ENCODE results near the gene MS4A7.

The MS4A7 gene

DNA sequence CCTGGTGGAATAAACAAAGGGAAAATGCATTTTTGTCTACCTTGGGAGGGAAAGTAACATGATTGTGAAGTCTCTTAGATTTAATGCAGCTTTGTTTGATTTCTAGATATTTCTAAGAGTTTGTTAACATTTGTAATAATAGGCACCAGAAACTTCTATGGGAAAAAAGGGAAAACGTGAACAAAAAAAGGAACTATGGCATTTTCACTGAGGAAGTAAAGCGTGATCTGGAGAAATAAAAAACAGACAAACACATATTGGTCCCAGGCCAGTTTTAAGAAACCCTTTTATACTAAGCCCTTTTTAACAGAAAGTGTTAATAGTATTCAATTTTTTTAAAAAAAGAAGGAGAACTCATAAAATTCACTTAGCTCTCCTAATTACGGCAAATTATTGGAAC lies 6.9 kb upstream of the MS4A7 start:
- no peak for DNase-seq (ENCODE audit: low spot score)

DNA sequence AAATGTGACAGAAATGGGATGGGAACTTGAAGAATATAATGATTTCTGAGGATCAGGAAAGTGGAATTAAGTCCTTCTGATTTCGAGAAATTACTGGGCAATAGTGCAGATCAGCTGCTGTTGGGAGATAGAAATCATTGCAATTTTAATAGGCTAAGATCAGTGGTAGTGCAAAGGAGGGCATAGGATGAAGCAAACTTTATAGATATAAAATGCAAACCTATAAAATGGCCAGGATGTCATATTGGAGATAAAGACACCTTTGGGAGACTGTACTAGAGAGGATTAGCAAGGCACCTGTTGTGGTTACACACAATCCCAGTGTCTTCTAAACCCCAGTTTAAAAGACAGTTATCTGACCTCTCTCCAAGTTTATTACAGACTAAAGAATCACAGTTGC lies 6.5 kb upstream of the MS4A7 start:
- no peak for DNase-seq (ENCODE audit: low spot score)

GRCh38 chr11:60372767-60373166 lies 5.6 kb upstream of the MS4A7 start:
- no peak for DNase-seq (ENCODE audit: low spot score)

DNA sequence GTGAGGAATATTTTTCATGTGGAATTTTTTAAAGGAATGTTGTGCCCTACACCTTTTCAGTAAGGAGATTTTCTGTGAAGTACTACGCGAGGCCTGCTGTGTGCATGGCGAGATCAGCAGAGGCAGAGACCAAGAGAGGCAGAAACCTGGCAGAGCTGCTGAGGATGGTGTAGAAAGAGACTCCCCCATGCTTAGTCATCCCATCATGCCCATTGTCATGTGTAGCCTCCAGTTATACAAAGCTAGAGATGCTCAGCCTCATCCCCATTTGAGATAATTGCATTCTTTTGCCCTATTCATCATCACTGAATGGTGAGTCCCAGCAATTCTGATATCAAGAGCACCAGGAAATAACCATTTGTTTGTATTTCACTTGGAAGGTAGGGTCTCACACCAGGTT lies 3.0 kb upstream of the MS4A7 start:
- no peak for DNase-seq (ENCODE audit: low spot score)

DNA sequence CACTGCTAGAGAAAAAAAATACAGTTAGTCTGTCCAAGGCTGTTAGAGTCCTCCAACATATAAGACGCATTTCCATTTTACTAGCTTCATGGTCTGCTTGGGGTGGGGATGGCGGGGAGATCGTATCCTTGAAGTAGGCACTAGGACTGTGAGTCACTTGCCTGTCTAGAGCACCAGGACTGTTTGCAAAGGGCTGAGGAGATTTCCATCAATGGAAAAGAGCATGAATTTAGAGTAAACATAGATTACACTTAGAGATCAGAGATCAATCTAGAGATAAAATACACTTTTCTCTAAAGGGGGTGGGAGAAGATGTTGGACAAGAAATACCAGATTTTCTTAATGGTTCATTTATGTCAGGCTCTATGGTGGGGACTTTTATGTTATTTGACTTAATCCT lies 1.7 kb upstream of the MS4A7 start:
- no peak for DNase-seq (ENCODE audit: low spot score)

- DNase-seq (ENCODE audit: low spot score), result no peak
Measured at GRCh38 chr11:60377401-60378136, 763 bp upstream of the MS4A7 start.

DNA sequence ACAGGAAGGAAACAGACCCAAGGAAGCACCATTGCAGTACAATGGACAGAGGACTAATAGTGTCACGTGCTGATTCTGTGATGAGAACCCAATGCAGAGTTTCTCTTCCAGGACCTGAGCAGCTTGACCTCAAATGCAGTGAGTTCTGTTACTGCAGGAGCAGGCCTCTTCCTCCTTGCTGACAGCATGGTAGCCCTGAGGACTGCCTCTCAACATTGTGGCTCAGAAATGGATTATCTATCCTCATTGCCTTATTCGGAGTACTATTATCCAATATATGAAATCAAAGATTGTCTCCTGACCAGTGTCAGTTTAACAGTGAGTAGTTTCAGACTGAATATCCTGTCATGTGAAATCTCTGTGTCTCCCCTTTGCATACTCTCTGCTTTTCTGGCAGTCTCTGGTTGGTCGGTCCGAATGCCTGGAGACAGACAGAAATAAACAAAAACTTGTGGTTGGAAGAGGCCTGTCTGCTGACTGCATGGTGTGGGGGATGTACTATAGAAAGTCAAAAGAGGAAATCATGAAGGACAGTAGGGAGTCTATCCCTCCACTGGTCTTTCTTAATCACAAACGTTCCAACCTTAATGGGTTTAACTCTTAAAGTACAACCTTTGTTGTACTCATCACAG lies 11.1 kb downstream of the MS4A7 start:
- no peak for DNase-seq (ENCODE audit: low spot score)

DNA sequence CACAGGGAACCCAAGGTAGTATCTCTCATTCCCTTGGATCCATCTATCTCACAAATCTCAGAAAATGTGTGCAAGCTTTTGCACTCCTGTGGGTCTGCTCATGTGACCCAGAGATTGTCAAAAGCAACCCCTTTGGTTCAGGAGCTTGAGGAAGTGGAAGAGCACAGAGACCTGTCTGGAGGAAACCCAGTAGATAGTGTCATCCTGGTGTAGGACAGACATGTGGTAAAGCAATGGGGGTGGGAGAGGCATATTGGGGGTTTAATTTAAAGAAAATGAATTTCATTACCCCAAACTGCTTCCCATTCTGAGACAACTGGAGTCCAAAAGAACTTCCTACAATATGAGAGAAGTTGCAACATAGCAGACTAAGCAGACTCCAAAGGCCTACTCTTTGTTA lies 12.1 kb downstream of the MS4A7 start:
- no peak for DNase-seq (ENCODE audit: low spot score)

- DNase-seq (ENCODE audit: low spot score), result no peak
Measured at GRCh38 chr11:60392361-60392760, 14.0 kb downstream of the MS4A7 start.

DNA sequence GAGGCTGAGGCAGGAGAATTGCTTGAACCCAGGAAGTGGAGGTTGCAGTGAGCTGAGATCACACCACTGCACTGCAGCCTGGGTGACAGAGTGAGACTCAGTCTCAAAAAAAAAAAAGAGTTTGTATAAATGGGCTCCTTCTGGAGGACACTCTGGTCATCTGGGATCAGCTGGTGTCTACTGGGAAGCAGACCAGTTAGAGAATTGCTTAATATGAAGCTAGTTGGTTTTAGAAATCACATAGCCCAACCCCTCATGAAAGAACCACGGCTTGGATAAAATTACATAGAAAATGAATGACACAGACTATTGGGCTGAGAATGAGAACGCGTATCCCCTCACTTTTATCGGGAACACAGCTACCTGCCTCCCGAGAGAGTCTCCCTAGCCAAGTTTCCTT lies 14.7 kb downstream of the MS4A7 start:
- no peak for DNase-seq (ENCODE audit: low spot score)

GRCh38 chr11:60394666-60395380 lies 16.5 kb downstream of the MS4A7 start:
- no peak for DNase-seq (ENCODE audit: low spot score)

GRCh38 chr11:60396382-60396781 lies 18.1 kb downstream of the MS4A7 start, which contains the start of gene MS4A14:
Gene MS4A14, plus strand, starts transcription at chr11:60396459. Its CDS starts 120 bp downstream, at chr11:60396579.
- DNase-seq (ENCODE audit: low spot score), result no peak

DNA sequence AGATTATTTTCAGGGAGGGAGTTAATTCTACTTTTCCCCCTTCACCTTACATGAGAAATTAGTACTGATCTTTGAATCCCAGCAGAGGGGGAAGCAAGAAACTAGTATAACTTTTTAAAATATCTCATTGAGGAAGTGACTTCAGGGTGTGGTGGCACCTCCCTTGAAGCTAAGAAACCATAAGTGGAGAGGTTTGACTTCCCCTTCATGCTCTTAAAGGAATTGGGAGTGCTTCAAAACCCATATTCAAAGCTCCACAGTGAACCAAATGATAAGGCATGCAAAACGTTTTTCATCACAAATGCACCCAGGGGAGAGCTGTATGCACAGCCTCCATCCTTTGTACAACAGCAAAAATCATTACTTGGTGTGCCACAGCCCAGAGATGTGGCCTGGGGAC lies 18.5 kb downstream of the MS4A7 start:
- DNase-seq (ENCODE audit: low spot score), result no peak

DNA sequence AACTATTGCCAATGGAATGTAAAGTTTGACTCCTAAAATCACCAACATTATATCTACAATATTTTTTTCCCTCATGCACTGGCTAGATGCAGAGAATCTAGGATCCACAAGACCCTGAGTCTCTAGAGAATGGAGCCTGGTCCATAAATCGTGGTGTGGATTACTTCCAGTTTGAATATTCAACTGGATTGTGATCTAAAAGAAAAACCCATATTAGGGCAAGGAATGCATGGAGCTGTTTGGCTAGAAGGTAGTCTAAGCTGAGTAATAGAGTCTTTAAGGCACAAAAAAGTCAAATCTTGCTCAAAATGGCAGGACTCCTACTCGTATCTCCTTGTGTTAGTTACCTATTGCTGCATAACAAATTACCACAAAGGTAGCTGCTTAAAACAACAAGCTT lies 41.7 kb downstream of the MS4A7 start:
- no peak for DNase-seq (ENCODE audit: low spot score)

DNA sequence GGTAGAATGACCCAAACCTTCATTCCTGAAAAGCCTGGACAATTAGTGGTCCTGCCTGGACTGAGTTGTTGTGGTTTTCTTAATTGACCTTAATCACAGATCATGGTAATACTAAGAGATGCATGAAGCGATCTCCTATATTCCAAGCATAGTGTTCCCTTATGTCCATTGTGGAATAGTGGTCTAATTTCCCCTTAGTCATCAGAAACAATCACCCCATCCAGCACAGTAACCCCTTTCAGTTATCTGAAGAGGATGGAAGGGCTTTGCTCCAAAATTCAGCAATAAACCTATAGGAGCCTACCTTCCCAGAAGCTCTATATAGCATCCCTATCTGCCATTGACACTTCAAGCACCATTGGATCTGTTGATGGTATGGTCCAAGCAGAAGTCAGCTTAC lies 44.3 kb downstream of the MS4A7 start:
- no peak for DNase-seq (ENCODE audit: low spot score)

GRCh38 chr11:60428517-60428916 lies 50.2 kb downstream of the MS4A7 start:
- DNase-seq (ENCODE audit: low spot score), result no peak

DNA sequence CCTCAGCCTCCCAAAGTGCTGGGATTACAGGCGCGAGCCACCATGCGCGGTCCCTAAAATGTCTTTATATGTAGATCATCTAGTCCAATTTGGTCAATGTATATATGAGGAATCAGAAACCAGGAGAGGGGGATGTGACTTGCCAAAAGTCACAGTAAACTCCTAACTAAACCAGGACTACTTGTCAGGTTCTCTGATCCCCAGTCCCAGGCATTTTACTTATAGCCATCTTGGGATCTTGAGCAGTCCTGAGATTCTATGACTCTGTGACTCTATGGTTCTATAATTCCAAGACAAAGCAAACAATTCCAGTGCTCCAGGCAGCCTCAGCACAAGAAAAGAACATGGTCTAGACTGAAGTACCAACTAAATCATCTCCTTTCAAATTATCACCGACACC lies 50.9 kb downstream of the MS4A7 start, which contains the start of gene MS4A5:
MS4A5 (plus strand) TSS at position 301 of the 400 bp plus-strand sequence. CDS start 103 bp downstream, outside the sequence.
- no peak for DNase-seq (ENCODE audit: low spot score)

- no peak for DNase-seq (ENCODE audit: low spot score)
Measured at GRCh38 chr11:60431251-60431650, 52.9 kb downstream of the MS4A7 start.

DNA sequence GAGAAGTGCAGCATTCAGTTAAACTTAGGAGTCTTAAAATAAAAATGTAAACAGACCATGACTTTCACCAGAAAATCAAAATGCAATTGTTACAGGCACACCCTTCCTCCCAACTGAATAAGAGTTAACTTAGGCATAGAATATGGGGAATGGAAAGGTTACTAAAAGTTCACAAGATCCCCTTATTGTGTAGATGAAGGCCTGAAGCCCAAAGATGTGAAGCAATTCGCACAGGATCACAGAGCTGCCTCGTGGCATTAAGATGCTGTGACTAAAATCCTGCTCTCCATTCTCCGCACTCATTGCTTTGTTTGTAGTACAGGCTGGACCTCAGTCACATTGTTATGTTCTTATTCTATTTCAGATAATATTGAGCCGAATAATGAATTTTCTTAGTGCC lies 55.1 kb downstream of the MS4A7 start:
- no peak for DNase-seq (ENCODE audit: low spot score)

Data from D341Med (cell line).